ENCODE measurements around the gene DDX23.
A peak's percentile ranks its signal among the peaks of the same experiment; 100 is the strongest.

DDX23 gene

GRCh38 chr12:48851883-48852733 is at the start of gene DDX23:
DDX23 (minus strand) TSS chr12:48852163; CDS start chr12:48845782, 6,381 bp downstream.
- Histone ChIP-seq H3K9me3 (no peaks in the 10 kb centered on the region), H3K4me3 (peak within 1 kb of the TSS; percentile 73 to 97), H3K4me1 (peaks cover 0 to 30% (median 21%) of the 10 kb centered on the region in 4 donors), H3K36me3 (peaks cover 0 to 4% (median 0%) of the 10 kb centered on the region in 3 donors), H3K27me3 (no peaks in the 10 kb centered on the region), H3K27ac (peak within 1 kb of the TSS; percentile 84 to 90)
- intact Hi-C loops (cut with DNase I; ENCODE audit: low total_unique reads), result loop anchor here (5.0 kb wide), 1 partner anchor 85 kb away; no protein-coding TSS in a partner anchor
- DNase-seq, result peak; percentile 95 to 98
- no peak for TF ChIP-seq CTCF (IDR thresholded peaks at IDR 0.05)

GRCh38 chr12:48901278-48901677 is 49.3 kb upstream of the DDX23 start:
- no peak for TF ChIP-seq CTCF (IDR thresholded peaks at IDR 0.05)
- H3K27me3 ChIP-seq, result no peaks in the 10 kb centered on the region
- intact Hi-C loops (cut with DNase I; ENCODE audit: low total_unique reads), result no loop called here
- no peak overlapping the region for H3K4me3 ChIP-seq
- H3K9me3 ChIP-seq, result no peaks in the 10 kb centered on the region
- peaks cover 0 to 13% (median 5%) of the 10 kb centered on the region in 4 donors for H3K4me1 ChIP-seq
- no peak for DNase-seq
- H3K27ac ChIP-seq, result no peak overlapping the region
- H3K36me3 ChIP-seq, result no peaks in the 10 kb centered on the region

GRCh38 chr12:48899651-48900050 is 47.7 kb upstream of the DDX23 start:
- Histone ChIP-seq H3K4me3 (no peak overlapping the region), H3K27ac (no peak overlapping the region), H3K9me3 (no peaks in the 10 kb centered on the region), H3K27me3 (no peaks in the 10 kb centered on the region), H3K4me1 (peaks cover 0 to 13% (median 5%) of the 10 kb centered on the region in 4 donors), H3K36me3 (no peaks in the 10 kb centered on the region)
- no peak for DNase-seq
- TF ChIP-seq CTCF (IDR thresholded peaks at IDR 0.05), result no peak
- intact Hi-C loops (cut with DNase I; ENCODE audit: low total_unique reads), result no loop called here

- Histone ChIP-seq H3K27me3 (peaks cover 0 to 12% of the 10 kb centered on the region in 2 donors), H3K27ac (no peak overlapping the region), H3K4me1 (peaks cover 0 to 9% (median 8%) of the 10 kb centered on the region in 4 donors), H3K9me3 (no peaks in the 10 kb centered on the region), H3K4me3 (no peak overlapping the region), H3K36me3 (no peaks in the 10 kb centered on the region)
- no peak for DNase-seq
- intact Hi-C loops (cut with DNase I; ENCODE audit: low total_unique reads), result no loop called here
- TF ChIP-seq CTCF (IDR thresholded peaks at IDR 0.05), result no peak
These were observed 42.3 kb upstream of the DDX23 start for GRCh38 chr12:48894271-48894670.

- Histone ChIP-seq H3K4me3 (peak overlapping the region; percentile 20 to 50), H3K4me1 (peaks cover 0 to 9% (median 8%) of the 10 kb centered on the region in 4 donors), H3K9me3 (no peaks in the 10 kb centered on the region), H3K27ac (no peak overlapping the region), H3K27me3 (peaks cover 0 to 12% of the 10 kb centered on the region in 2 donors), H3K36me3 (no peaks in the 10 kb centered on the region)
- intact Hi-C loops (cut with DNase I; ENCODE audit: low total_unique reads), result loop anchor here (1.0 kb wide), 1 partner anchor 38 kb away; no protein-coding TSS in a partner anchor
- DNase-seq, result peak; percentile 53 to 84
- peak; percentile 88 to 92 for TF ChIP-seq CTCF (IDR thresholded peaks at IDR 0.05)
These were observed 38.9 kb upstream of the DDX23 start for GRCh38 chr12:48890657-48891418.
